Endothelial cell (in vitro differentiated cells): ENCODE data around the gene ERBIN. TPM values are rescaled to one million over a fixed set of nuclear protein-coding genes. Genes with fewer than 3 reads are reported as not detected.
"Not testable (repeated sequence)": the region's sequence is repeated elsewhere in the genome, so short reads cannot be mapped to it uniquely, and the experiment has no call there.

ENCODE experiments used
- DNase-seq: peaks from one replicate; pipeline ENCODE4 v3.0.0; 2021; ENCODE audit warnings: low spot score
- H3K27ac Mint-ChIP-seq: one replicate; pipeline ENCODE4 v1.8.0; 2021; ENCODE audit warnings: mixed read lengths, inconsistent platforms; ENCODE audit not compliant: unreplicated experiment
- H3K27me3 Mint-ChIP-seq: one replicate; pipeline ENCODE4 v1.8.0; 2021; ENCODE audit warnings: mild to moderate bottlenecking, moderate library complexity, mixed read lengths, inconsistent platforms; ENCODE audit not compliant: unreplicated experiment
- H3K36me3 Mint-ChIP-seq: one replicate; pipeline ENCODE4 v1.8.0; 2021; ENCODE audit warnings: mild to moderate bottlenecking, low read depth, mixed read lengths, inconsistent platforms; ENCODE audit not compliant: unreplicated experiment
- H3K4me1 Mint-ChIP-seq: one replicate; pipeline ENCODE4 v1.8.0; 2021; ENCODE audit warnings: mild to moderate bottlenecking, mixed read lengths, inconsistent platforms; ENCODE audit not compliant: unreplicated experiment
- H3K4me3 Mint-ChIP-seq: one replicate; pipeline ENCODE4 v1.8.0; 2021; ENCODE audit warnings: mild to moderate bottlenecking, mixed read lengths, inconsistent platforms; ENCODE audit not compliant: unreplicated experiment
- H3K9me3 Mint-ChIP-seq: one replicate; pipeline ENCODE4 v1.8.0; 2021; ENCODE audit warnings: mixed read lengths, inconsistent platforms; ENCODE audit not compliant: unreplicated experiment
- long read RNA-seq: library from polyadenylated mRNA; unstranded; transcript quantifications from one replicate; pipeline ENCODE4 v2.0.0, GENCODE V29; 2020; ENCODE audit not compliant: unreplicated experiment
- total RNA-seq: library from RNA; stranded (reverse); fragmentation: NEBNext Ultra II Directional; extraction: Animal tissue kit (Norgen Biotek cat#: 25700); gene quantifications from one replicate; pipeline ENCODE4 v1.2.1, GENCODE V29; 2021; ENCODE audit not compliant: unreplicated experiment
- TF ChIP-seq, protein P1 (sequence below): fragments of 200-600 bp; sonication (generic); IDR thresholded peaks from one replicate; pipeline ENCODE4 v1.5.0; 2021; ENCODE audit warnings: antibody characterized with exemption; ENCODE audit not compliant: unreplicated experiment

ERBIN gene, protein sequence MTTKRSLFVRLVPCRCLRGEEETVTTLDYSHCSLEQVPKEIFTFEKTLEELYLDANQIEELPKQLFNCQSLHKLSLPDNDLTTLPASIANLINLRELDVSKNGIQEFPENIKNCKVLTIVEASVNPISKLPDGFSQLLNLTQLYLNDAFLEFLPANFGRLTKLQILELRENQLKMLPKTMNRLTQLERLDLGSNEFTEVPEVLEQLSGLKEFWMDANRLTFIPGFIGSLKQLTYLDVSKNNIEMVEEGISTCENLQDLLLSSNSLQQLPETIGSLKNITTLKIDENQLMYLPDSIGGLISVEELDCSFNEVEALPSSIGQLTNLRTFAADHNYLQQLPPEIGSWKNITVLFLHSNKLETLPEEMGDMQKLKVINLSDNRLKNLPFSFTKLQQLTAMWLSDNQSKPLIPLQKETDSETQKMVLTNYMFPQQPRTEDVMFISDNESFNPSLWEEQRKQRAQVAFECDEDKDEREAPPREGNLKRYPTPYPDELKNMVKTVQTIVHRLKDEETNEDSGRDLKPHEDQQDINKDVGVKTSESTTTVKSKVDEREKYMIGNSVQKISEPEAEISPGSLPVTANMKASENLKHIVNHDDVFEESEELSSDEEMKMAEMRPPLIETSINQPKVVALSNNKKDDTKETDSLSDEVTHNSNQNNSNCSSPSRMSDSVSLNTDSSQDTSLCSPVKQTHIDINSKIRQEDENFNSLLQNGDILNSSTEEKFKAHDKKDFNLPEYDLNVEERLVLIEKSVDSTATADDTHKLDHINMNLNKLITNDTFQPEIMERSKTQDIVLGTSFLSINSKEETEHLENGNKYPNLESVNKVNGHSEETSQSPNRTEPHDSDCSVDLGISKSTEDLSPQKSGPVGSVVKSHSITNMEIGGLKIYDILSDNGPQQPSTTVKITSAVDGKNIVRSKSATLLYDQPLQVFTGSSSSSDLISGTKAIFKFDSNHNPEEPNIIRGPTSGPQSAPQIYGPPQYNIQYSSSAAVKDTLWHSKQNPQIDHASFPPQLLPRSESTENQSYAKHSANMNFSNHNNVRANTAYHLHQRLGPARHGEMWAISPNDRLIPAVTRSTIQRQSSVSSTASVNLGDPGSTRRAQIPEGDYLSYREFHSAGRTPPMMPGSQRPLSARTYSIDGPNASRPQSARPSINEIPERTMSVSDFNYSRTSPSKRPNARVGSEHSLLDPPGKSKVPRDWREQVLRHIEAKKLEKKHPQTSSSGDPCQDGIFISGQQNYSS (N-terminal part only)
- 93.3 TPM for total RNA-seq
- long read RNA-seq, partial matches to known transcripts = 2 of 3 reads
- long read RNA-seq, other reads (novel, unspliced or antisense) = 1 of 3 reads

DNA sequence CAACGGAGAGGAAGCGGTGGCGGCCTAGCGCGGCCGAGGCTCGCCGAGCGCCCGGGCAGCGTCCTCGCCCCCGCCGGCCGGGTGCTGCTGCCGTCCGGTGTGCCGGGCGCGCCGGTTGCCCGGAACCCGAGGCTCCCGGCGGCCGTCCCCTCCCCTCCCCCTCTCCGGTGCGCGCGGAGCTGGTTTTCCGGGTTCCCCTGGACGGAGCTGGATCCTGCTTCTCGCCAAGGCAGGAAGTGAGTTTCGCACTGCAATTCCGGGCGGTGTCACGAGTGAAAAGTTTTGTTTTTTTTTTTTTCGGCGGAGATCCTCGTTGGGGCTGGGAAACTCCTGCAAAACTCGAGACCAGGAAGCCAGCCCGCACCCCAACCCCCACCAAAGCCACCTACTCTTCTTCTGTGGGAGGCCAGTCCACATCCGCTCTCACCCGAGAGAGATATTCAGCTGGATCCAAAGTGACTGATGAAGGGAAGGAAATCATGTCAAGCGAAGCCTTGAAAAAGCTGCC, at the start of gene ERBIN:
TSS of gene ERBIN (plus strand) at position 300 of the 508 bp plus-strand sequence. CDS start 66,144 bp downstream, outside the sequence.
- TF ChIP-seq, protein P1, sequence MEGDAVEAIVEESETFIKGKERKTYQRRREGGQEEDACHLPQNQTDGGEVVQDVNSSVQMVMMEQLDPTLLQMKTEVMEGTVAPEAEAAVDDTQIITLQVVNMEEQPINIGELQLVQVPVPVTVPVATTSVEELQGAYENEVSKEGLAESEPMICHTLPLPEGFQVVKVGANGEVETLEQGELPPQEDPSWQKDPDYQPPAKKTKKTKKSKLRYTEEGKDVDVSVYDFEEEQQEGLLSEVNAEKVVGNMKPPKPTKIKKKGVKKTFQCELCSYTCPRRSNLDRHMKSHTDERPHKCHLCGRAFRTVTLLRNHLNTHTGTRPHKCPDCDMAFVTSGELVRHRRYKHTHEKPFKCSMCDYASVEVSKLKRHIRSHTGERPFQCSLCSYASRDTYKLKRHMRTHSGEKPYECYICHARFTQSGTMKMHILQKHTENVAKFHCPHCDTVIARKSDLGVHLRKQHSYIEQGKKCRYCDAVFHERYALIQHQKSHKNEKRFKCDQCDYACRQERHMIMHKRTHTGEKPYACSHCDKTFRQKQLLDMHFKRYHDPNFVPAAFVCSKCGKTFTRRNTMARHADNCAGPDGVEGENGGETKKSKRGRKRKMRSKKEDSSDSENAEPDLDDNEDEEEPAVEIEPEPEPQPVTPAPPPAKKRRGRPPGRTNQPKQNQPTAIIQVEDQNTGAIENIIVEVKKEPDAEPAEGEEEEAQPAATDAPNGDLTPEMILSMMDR = no peak
- H3K36me3 Mint-ChIP-seq = peaks cover 10% of the 10 kb centered on the region
- H3K9me3 Mint-ChIP-seq = no peaks in the 10 kb centered on the region
- H3K4me1 Mint-ChIP-seq = peaks cover 39% of the 10 kb centered on the region
- peak; percentile 74 for DNase-seq
- peak within 1 kb of the TSS; percentile 99 for H3K4me3 Mint-ChIP-seq
- H3K27me3 Mint-ChIP-seq = peaks cover 18% of the 10 kb centered on the region
- peak within 1 kb of the TSS; percentile 93 for H3K27ac Mint-ChIP-seq

DNA sequence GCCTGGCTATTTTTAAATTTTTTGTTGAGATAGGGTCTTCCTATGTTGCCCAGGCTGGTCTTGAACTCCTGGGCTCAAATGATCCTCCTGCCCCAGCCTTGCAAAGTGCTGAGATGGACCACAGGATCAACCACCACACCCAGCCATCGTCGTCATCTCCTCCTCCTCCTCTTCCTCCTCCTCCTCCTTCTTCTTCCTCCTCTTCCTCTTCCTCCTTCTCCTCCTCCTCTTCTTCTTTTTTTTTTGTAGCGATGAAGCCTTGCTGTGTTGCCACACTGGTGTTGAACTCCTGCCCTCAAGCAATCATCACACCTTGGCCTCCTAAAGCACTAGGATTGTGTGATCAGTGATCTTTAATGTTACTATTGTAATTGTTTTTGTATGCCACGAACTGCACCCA, 49.4 kb upstream of the ERBIN start:
- H3K36me3 Mint-ChIP-seq = no peaks in the 10 kb centered on the region
- TF ChIP-seq, protein P1 = no peak
- no peaks in the 10 kb centered on the region for H3K4me1 Mint-ChIP-seq
- peaks cover 2% of the 10 kb centered on the region for H3K27me3 Mint-ChIP-seq
- no peak for DNase-seq
- H3K4me3 Mint-ChIP-seq = no peak overlapping the region
- no peak overlapping the region for H3K27ac Mint-ChIP-seq
- no peaks in the 10 kb centered on the region for H3K9me3 Mint-ChIP-seq

DNA sequence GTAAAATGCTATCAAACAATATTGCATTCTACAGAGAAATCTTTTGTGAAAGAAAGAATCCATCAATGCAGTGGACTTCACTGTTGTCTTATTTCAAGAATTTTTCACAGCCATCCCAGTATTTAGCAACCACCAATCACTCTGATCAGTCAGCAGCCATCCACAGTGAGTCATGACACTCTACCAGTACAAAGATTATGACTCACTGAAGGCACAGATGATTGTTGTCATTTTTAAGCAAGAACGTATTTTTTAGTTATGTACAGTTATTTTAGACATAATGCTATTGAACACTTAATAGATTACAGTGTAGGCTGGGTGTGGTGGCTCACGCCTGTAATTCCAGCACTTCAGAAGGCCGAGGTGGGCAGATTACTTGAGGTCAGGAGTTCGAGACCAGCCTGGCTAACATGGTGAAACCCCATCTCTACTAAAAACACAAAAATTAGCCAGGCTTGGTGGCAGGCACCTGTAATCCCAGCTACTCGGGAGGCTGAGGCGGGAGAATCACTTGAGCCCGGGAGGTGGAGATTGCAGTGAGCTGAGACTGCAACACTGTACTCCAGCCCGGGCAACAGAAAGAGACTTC, 46.6 kb upstream of the ERBIN start:
- H3K27ac Mint-ChIP-seq, DNase-seq, H3K9me3 Mint-ChIP-seq, H3K4me3 Mint-ChIP-seq, H3K36me3 Mint-ChIP-seq, H3K27me3 Mint-ChIP-seq, H3K4me1 Mint-ChIP-seq: not testable (repeated sequence)

DNA sequence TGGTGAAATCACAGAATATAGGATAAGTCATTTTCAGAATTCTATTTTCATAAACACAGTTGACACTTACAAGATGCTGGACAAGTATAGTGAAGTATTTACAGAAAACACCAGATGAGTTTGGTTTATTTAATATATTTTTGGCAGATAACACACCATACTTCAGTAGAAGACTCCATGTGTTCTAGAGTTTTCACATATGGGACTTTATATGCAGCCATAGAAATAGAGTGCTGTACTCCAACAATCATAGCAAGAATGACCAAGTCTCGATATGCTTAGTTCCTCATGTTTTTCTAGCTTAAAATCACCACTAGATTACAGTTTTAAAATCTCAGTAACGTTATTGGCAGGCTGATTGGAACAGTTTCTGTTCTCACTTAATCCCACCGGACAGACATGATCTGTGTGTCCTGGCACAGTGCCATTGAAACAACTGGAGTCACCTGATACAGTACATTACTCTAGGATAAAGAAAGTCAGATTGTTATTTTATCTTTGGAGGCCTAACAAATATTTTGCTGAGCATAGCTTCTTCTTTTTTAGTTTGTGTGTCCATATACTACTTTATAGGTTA, 45.8 kb upstream of the ERBIN start:
- Mint-ChIP-seq H3K36me3 (no peaks in the 10 kb centered on the region), H3K4me1 (no peaks in the 10 kb centered on the region), H3K9me3 (no peaks in the 10 kb centered on the region), H3K4me3 (no peak overlapping the region), H3K27ac (no peak overlapping the region), H3K27me3 (peaks cover 2% of the 10 kb centered on the region)
- TF ChIP-seq, protein P1 = no peak
- no peak for DNase-seq
